Colonic mucosa (tissue), 4 donors: Measurements from ENCODE around the gene HYDIN. TPM values are rescaled to one million over a fixed set of nuclear protein-coding genes. Genes with fewer than 3 reads are reported as not detected.

Experiments
- DNase-seq: peaks from one replicate; pipeline ENCODE4 v3.0.0-alpha.2; 2020
- H3K27ac ChIP-seq: fragments of 200-600 bp; one replicate; pipeline ENCODE4 v1.8.0; 2021
- H3K27me3 ChIP-seq: fragments of 200-600 bp; one replicate; pipeline ENCODE4 v1.8.0; 2021
- H3K36me3 ChIP-seq: fragments of 200-600 bp; one replicate; pipeline ENCODE4 v1.8.0; 2021
- H3K4me1 ChIP-seq: fragments of 200-600 bp; one replicate; pipeline ENCODE4 v1.8.0; 2021; ENCODE audit warnings: mild to moderate bottlenecking
- H3K4me3 ChIP-seq: fragments of 200-600 bp; one replicate; pipeline ENCODE4 v1.8.0; 2021
- H3K9ac ChIP-seq, 2 donors: one replicate each; pipeline ENCODE4 v1.7.0; 2013; ENCODE audit warnings: control low read depth in 2 of 2, low read depth in 2 of 2, low read length in 2 of 2
- H3K9me3 ChIP-seq: fragments of 200-600 bp; one replicate; pipeline ENCODE4 v1.8.0; 2021
- CTCF ChIP-seq: fragments of 200-600 bp; IDR thresholded peaks from one replicate; pipeline ENCODE4 v1.8.0; 2022; ENCODE audit warnings: antibody characterized with exemption, mild to moderate bottlenecking
- intact Hi-C: fragments of 100-400 bp; cut with DNase I; formaldehyde crosslinking; loops from one replicate; pipeline ENCODE4 v1.14.1; 2022
- total RNA-seq, 2 donors: library from RNA; stranded (reverse); fragmentation: NEBNext Ultra II Directional in 1 of 2; extraction: Animal tissue kit (Norgen Biotek cat#: 25700) in 1 of 2; gene quantifications; one replicate each; pipeline ENCODE4 v1.2.1, GENCODE V29; 2021
- donor health status: healthy.
- donor health status: DM: no; HTN: no; CAD: no.
- donor health status: DM: no; HTN: no; CAD: no.

Gene HYDIN
- total RNA-seq, 2 donors from 2014 or later: 0.58 to 0.64 TPM

GRCh38 chr16:71246309-71246708 is 15.8 kb upstream of the HYDIN start:
- intact Hi-C loops: no loop called here
- no peak for DNase-seq

GRCh38 chr16:71244521-71244920 is 14.0 kb upstream of the HYDIN start:
- Histone ChIP-seq H3K9me3 (no peaks in the 10 kb centered on the region), H3K27ac (no peak overlapping the region), H3K27me3 (no peaks in the 10 kb centered on the region), H3K4me3 (no peak overlapping the region), H3K36me3 (no peaks in the 10 kb centered on the region), H3K9ac (no peak overlapping the region), H3K4me1 (no peaks in the 10 kb centered on the region)
- intact Hi-C loops: no loop called here
- no peak for TF ChIP-seq CTCF
- DNase-seq: no peak

More at GRCh38 chr16:71246309-71246708, 15.8 kb upstream of the HYDIN start:
- Histone ChIP-seq H3K36me3 (no peaks in the 10 kb centered on the region), H3K4me1 (no peaks in the 10 kb centered on the region), H3K27me3 (no peaks in the 10 kb centered on the region), H3K9me3 (no peaks in the 10 kb centered on the region), H3K9ac (no peak overlapping the region), H3K27ac (no peak overlapping the region), H3K4me3 (no peak overlapping the region)
- TF ChIP-seq CTCF: no peak

- no peak for TF ChIP-seq CTCF
- Histone ChIP-seq H3K4me3 (no peak overlapping the region), H3K27ac (no peak overlapping the region), H3K9ac (no peak overlapping the region), H3K4me1 (no peaks in the 10 kb centered on the region), H3K27me3 (no peaks in the 10 kb centered on the region), H3K9me3 (no peaks in the 10 kb centered on the region), H3K36me3 (no peaks in the 10 kb centered on the region)
- intact Hi-C loops: no loop called here
- no peak for DNase-seq
These were observed 12.1 kb upstream of the HYDIN start for GRCh38 chr16:71242601-71243000.

GRCh38 chr16:71242036-71242435 is 11.5 kb upstream of the HYDIN start:
- Histone ChIP-seq H3K4me1 (no peaks in the 10 kb centered on the region), H3K4me3 (no peak overlapping the region), H3K9me3 (no peaks in the 10 kb centered on the region), H3K27ac (no peak overlapping the region), H3K27me3 (no peaks in the 10 kb centered on the region), H3K9ac (no peak overlapping the region), H3K36me3 (no peaks in the 10 kb centered on the region)
- TF ChIP-seq CTCF: no peak
- intact Hi-C loops: no loop called here
- DNase-seq: no peak

GRCh38 chr16:71229344-71229743 is 1.2 kb downstream of the HYDIN start:
- intact Hi-C loops: no loop called here
- no peak for TF ChIP-seq CTCF
- no peaks in the 10 kb centered on the region for H3K36me3 ChIP-seq

More at GRCh38 chr16:71229344-71229743, 1.2 kb downstream of the HYDIN start:
- Histone ChIP-seq H3K9me3 (no peaks in the 10 kb centered on the region), H3K4me1 (no peaks in the 10 kb centered on the region), H3K4me3 (no peak overlapping the region), H3K27ac (no peak overlapping the region), H3K9ac (no peak overlapping the region), H3K27me3 (no peaks in the 10 kb centered on the region)
- no peak for DNase-seq
